DMS 273 treated with DMSO at 0.1 percent for 48 hours (cell line): Measurements from ENCODE around the gene SLC25A26.
"Not testable (repeated sequence)": the region's sequence is repeated elsewhere in the genome, so short reads cannot be mapped to it uniquely, and the experiment has no call there.

Source experiments
- DNase-seq: peaks from one replicate; lab custom pipeline; 2025; lab: John Stamatoyannopoulos, UW

Gene SLC25A26

GRCh38 chr3:66220602-66221377 is at the start of gene SLC25A26:
SLC25A26 (plus strand) TSS chr3:66221001; CDS start chr3:66221095, 94 bp downstream.
- DNase-seq, result peak; percentile 91

- DNase-seq, result no peak
These were observed 48.4 kb upstream of the SLC25A26 start for GRCh38 chr3:66172394-66172793.

- no peak for DNase-seq
These were observed 43.8 kb upstream of the SLC25A26 start for GRCh38 chr3:66177026-66177425.

DNA sequence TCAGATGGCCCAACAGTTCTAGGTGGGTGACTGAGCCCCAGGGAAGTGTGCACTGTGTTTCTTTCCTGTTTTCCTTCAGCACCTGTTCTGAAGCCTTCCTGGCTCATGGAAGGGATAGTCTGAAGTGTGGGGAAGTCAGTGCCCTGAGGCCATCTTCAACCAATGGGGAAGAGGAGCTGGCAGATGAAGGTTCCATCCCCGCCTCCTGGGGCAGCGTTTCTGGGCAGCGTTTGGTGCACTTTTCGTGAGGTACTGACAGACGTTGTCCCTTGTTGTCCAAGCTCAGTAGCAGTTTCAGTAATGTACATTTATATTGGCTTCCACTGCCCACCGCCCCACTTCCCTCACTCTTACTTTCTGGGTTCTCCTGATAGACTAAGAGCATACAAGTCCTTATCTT is 42.6 kb upstream of the SLC25A26 start:
- no peak for DNase-seq

GRCh38 chr3:66179793-66180192 is 41.0 kb upstream of the SLC25A26 start:
- DNase-seq, result no peak

DNA sequence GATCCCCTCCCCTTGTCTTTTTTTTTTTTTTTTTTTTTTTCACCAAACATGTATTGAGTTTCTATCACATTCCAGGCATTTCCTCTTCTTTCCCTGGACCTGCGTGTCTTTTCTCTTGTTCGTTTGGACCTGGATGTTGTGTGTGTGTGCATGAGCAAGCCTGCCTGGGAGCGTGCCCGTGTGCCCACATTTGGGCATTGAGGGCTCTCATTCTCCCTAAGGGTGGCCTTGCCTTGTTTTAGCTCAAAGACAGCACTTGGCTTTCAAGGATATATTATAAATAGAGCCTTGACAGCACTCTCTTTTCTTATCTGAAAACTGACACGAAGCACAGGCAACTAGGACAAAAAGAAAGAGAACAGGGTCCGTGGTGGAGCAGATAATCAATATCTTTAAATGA is 39.0 kb upstream of the SLC25A26 start:
- no peak for DNase-seq

DNA sequence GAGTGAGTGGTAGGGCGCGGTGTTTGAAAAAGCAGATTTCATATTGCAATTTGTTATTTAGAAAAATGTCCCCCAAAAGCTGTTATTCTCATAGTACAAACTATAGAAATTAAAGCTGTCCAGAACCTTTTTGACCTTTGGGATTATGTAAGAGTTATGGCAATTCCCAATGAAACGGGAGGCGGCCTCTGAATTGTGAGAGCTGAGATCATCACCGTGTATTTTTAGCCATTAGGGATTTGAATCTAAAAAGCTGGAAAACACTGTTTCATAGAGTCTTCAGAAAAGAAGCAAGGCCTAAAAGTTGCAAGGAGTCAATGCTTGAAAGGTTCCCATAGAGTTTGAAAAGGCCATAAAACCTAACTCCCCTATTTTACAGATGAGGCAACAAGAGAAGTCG is 38.6 kb upstream of the SLC25A26 start:
- DNase-seq, result no peak

DNA sequence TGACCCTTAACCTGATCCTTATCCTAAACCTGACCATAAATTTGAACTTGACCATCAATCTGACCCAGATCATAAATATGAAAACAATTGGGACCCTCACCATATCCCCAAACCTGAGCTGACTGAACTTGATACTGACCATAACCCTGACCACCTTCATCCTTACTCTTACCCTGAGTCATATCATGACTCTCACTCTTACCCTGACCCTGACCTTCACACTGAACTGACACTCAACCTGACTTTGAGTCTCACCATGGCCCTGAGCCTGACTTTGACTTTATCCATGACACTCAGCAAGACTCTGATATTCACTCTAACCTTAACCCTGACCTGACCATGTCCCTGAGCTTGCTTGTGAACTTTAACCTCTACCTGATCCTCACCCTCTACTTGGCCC is 34.3 kb upstream of the SLC25A26 start:
- no peak for DNase-seq

- peak; percentile 79 for DNase-seq
These were observed 25.4 kb upstream of the SLC25A26 start for GRCh38 chr3:66195347-66195783.

GRCh38 chr3:66196633-66197032 is 24.2 kb upstream of the SLC25A26 start:
- no peak for DNase-seq

GRCh38 chr3:66198437-66199088 is 22.2 kb upstream of the SLC25A26 start:
- DNase-seq, result no peak

GRCh38 chr3:66199089-66199473 is 21.7 kb upstream of the SLC25A26 start:
- no peak for DNase-seq

DNA sequence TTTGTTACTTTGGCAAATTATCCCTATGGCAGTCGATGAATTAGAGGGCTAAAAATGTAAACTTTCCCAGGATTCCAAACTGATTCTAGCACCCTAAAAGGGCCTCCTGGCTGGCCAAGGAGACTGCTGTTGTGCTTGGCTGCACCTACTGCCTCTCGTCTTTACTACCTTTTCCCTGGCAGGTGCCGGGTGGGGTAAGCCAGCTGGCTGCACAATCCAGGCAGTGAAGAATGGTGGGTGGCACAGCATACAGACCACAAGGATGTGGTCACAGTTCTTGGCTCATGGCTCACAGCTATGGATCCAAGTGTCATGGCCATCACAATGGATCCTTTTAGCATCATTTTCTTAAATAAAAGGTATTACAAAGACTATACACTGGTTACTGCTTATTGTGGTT is 20.7 kb upstream of the SLC25A26 start:
- DNase-seq, result no peak

DNA sequence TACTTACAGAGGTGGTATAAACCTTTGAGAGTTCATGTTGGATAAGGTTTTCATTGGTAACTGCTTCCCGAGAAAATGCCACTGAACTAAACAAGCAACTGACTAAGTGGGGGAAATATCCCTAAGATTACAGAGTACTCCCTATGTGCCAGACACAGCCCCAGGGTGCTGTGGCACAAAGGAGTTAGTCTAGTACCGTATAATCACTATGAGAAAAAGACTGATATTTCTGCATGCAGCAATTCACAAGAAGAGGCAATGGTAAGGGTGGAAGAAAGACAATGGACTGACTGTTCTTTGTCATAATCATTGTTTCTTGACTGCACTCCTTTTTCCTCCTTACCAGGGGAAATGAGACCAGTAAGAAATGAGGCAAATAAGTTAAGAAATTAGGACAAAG is 20.0 kb upstream of the SLC25A26 start:
- no peak for DNase-seq

GRCh38 chr3:66203275-66203674 is 17.5 kb upstream of the SLC25A26 start:
- no peak for DNase-seq

DNA sequence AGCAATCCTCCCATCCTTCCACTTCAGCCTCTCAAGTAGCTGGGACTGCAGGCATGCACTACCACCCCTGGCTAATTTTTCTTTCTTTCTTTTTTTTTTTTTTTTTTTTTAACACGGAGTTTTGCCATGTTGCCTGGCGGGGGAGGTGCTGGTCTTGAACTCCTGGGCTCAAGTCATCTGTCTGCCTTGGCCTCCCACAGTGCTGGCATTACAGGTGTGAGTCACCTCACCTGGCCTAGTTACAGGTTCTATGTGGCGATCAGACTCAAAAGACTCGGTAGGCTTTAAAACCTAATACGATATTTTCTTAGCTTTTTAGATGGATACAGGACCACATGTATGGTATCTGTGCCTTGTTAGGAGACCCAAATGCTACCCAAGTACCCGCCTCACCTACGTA is 14.0 kb upstream of the SLC25A26 start:
- DNase-seq, result no peak

DNA sequence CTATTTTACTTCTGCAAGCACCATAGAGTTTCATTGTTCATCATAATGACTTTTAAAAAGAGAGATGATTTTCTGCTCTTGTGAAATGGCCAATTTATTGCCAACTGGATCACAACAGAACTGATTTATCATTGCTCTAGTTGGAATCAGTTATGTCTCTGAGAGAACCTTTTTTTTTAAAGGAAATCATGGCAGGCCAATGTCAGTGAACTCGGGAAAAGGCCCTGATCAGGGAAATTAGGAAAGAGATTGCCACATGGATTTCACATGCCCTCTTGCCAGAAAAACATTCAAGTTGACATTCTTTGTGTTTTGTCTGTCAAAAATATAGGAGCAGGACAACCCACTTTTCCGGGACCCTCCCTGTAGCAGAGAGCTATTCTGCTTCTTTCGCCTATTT is 12.6 kb upstream of the SLC25A26 start:
- DNase-seq, result no peak

DNA sequence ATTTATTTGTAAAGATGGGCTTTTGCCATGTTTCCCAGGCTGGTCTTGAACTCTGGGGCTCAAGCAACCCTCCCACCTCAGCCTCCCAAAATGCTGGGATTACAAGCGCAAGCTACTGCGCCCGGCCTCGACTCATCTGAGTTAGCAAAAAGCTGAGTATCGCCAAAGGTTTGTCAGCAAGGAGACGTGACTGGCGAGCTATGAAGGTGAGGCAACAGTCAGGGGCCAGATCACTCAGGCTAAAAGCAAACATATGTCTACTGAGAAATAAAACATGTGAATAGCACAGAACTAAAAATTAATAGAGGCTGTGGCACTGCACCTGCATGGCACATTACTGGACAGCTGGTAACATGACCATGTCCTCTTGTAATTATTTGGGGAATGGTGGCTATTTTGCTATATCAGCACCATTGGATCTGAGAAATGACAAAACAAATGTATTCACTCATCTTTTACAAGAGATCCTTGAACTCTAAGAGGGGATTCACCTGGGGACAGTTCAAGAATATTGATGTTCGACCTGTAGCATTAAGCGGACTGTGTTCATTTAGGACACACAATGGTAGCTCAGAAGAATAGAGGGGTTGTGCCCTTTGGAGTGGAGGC is 10.0 kb upstream of the SLC25A26 start:
- no peak for DNase-seq

DNA sequence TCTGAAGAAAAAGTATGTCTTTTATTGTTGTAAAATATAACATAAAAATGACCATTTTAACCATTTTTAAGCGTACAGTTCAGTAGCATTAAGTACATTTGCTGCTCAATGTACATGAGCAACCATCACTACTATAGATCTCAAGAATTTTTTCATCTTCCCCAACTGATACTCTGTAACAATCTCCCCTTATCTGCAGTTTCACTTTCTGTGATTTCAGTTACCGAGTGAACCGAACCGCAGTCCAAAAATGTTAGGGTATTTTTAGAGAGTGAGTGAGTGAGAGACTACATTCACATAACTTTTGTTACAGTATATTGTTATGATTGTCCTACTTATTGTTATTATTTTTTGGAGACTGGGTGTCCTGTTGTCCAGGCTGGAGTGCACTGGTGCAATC is 9.0 kb upstream of the SLC25A26 start:
- no peak for DNase-seq

GRCh38 chr3:66215106-66215505 is 5.7 kb upstream of the SLC25A26 start:
- no peak for DNase-seq

DNA sequence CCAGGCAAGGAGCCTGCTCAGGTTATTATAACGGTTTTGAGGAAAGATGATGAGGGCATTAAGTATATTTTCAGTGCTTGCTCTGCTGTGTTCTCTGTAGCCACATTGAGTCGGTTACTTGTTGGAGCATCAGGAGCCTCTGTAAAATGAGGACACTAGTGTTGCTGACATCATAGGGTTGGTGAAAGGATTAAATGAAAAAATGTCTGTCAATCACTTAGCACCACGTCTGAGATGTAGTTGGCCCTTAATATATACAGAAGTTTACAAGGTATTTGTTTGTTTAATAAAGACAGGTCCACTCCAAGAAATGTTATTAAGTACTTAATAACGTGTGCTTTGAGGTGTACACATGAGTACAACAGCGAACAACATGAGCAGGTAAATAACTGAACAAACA is 735 bp upstream of the SLC25A26 start:
- no peak for DNase-seq

GRCh38 chr3:66224220-66224619 is 3.4 kb downstream of the SLC25A26 start:
- DNase-seq, result no peak

DNA sequence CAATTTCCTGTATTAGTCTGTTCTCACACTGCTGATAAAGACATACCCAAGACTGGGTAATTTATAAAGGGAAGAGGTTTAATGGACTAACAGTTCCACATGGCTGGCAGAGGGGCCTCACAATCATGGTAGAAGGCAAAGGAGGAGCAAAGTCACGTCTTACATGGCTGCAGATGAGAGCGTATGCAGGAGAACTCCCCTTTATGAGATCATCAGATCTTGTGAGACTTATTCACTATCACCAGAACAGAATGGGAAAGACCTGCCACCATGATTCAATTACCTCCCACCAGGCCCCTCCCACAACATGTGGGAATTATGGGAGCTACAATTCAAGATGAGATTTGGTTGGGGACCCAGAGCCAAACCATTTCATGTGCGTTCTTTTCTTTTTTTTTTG is 5.3 kb downstream of the SLC25A26 start:
- not testable (repeated sequence) for DNase-seq
